Cardiac fibroblast (primary cell): ENCODE data around the gene MNT.
A peak's percentile ranks its signal among the peaks of the same experiment; 100 is the strongest.

Experiments
- DNase-seq, 2 donors: peaks; one replicate each; pipeline versions ENCODE4 v3.0.0 to v3.0.0-alpha.2; 2010; ENCODE audit warnings: low read depth in 2 of 2
- H3K4me3 ChIP-seq, 2 donors: replicated peaks in 1 of 2; 1 replicate in 1 of 2; 2 replicates in 1 of 2; pipeline ENCODE4 v1.5.1; 2011; ENCODE audit warnings: low read depth in 2 of 2, low read length in 2 of 2, mild to moderate bottlenecking in 2 of 2, moderate library complexity in 1 of 2
- TF ChIP-seq, protein P1 (sequence below): IDR thresholded peaks from one replicate; pipeline ENCODE4 v1.5.1; 2011; ENCODE audit warnings: low read depth, mild to moderate bottlenecking, low read length, inconsistent platforms

The MNT gene

GRCh38 chr17:2399572-2400473, 1.0 kb downstream of the MNT start:
- peak; percentile 95 to 98 for DNase-seq
- TF ChIP-seq, protein P1, sequence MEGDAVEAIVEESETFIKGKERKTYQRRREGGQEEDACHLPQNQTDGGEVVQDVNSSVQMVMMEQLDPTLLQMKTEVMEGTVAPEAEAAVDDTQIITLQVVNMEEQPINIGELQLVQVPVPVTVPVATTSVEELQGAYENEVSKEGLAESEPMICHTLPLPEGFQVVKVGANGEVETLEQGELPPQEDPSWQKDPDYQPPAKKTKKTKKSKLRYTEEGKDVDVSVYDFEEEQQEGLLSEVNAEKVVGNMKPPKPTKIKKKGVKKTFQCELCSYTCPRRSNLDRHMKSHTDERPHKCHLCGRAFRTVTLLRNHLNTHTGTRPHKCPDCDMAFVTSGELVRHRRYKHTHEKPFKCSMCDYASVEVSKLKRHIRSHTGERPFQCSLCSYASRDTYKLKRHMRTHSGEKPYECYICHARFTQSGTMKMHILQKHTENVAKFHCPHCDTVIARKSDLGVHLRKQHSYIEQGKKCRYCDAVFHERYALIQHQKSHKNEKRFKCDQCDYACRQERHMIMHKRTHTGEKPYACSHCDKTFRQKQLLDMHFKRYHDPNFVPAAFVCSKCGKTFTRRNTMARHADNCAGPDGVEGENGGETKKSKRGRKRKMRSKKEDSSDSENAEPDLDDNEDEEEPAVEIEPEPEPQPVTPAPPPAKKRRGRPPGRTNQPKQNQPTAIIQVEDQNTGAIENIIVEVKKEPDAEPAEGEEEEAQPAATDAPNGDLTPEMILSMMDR: no peak
- peak overlapping the region; percentile 87 to 98 for H3K4me3 ChIP-seq

GRCh38 chr17:2398655-2399571, 1.9 kb downstream of the MNT start:
- TF ChIP-seq, protein P1: no peak
- peak overlapping the region; percentile 64 to 98 for H3K4me3 ChIP-seq
- DNase-seq: peak; percentile 82 to 85

GRCh38 chr17:2398182-2398581, 2.7 kb downstream of the MNT start:
- TF ChIP-seq, protein P1: no peak

GRCh38 chr17:2397247-2398171, 3.4 kb downstream of the MNT start:
- TF ChIP-seq, protein P1: no peak
- H3K4me3 ChIP-seq: peak overlapping the region; percentile 3 to 45
- DNase-seq: no peak

More at GRCh38 chr17:2398182-2398581, 2.7 kb downstream of the MNT start:
- H3K4me3 ChIP-seq: peak overlapping the region in 1 of 2 donors; percentile 24
- no peak for DNase-seq

DNA sequence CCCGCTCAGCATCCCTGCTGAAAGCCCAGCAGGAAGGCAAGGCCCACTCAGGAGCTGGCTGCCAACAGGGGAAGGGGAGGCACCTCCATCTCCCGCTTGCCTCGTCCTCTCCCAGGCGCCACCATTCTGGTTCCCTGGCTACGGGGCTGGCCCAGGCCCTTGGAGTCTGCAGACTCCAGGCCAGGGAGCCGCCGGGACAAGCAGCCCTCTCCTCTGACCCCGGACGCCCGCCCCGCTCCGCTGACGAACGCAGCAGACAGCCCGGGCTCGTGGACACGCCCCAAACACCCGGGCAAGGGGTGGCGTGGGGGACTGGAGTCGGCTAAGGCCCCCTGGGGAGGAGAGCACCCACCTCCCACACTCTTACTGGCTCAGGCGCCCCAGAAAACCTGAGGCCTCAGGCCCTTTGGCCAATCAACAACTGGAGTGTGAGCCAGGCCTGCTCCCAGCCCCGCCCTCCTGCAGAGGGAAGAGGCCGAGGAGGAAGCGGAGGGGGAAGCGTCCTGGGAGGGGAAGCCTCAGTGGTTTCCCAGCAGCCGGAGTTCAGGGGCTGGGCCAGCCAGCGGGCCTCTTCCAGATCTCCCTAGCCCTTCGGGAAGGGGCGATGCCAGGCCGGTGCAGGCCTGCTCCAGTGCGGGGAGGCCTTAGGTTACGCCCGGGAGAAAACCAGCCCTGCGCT, 4.2 kb downstream of the MNT start:
- peak overlapping the region; percentile 33 to 49 for H3K4me3 ChIP-seq
- TF ChIP-seq, protein P1: no peak
- DNase-seq: peak; percentile 98 to 100
